ENCODE measurements around the gene NNT. TPM values are rescaled to one million over a fixed set of nuclear protein-coding genes. Genes with fewer than 3 reads are reported as not detected.
"Not testable (repeated sequence)": the region's sequence is repeated elsewhere in the genome, so short reads cannot be mapped to it uniquely, and the experiment has no call there.

Gene NNT
- total RNA-seq, 4 donors from 2014 or later, result 47.0 to 68.5 (median 60.8) TPM

DNA sequence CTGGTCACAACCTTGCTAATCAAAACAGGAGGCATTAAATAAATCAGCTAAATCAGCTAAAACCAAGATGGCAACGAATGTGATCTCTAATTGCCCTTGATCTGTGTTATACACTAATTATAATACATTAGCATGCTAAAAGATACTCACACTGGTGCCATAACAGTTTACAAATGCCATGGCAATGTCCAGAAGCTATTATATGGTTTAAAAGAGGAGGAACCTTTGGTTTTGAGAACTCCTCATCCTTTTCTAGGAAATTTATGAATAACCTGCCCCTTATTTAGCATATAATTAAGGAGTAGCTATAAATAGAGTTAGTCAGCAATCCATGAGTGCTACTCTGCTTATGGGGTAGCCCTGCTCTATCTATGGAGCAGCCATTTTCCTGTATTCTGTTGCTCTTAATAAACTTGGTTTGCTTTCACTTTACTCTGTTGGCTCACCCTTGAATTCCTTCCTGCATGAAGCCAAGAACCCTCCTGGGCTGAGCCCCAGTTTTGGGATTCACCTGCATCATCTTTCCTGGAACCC lies 18.7 kb upstream of the NNT start:
- no peak for ATAC-seq (ENCODE audit: low FRiP score)
- no peak for DNase-seq (ENCODE audit: low spot score)

DNA sequence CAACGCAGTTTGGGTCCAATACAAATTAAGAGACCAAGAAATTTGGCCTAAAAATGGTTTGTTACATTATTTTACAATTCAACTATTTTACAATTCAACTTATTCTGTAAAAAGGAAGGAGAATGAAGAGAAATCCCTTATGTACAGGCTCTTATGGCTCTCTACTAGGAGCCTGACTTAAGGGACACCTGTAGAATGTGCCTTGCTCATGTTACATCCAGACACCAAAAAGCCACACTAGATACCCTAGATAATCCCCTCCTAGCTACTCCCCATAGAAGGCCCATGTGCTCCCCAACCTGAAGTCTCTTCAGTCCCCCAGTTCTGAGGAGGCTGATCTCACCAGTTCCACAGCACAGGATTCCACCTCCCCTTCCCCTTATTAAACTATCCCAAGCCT lies 14.1 kb upstream of the NNT start:
- TF ChIP-seq, protein P1, sequence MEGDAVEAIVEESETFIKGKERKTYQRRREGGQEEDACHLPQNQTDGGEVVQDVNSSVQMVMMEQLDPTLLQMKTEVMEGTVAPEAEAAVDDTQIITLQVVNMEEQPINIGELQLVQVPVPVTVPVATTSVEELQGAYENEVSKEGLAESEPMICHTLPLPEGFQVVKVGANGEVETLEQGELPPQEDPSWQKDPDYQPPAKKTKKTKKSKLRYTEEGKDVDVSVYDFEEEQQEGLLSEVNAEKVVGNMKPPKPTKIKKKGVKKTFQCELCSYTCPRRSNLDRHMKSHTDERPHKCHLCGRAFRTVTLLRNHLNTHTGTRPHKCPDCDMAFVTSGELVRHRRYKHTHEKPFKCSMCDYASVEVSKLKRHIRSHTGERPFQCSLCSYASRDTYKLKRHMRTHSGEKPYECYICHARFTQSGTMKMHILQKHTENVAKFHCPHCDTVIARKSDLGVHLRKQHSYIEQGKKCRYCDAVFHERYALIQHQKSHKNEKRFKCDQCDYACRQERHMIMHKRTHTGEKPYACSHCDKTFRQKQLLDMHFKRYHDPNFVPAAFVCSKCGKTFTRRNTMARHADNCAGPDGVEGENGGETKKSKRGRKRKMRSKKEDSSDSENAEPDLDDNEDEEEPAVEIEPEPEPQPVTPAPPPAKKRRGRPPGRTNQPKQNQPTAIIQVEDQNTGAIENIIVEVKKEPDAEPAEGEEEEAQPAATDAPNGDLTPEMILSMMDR (IDR thresholded peaks at IDR 0.05), result no peak
- no peak for ATAC-seq (ENCODE audit: low FRiP score)
- DNase-seq (ENCODE audit: low spot score), result no peak

More for the DNA sequence above, 18.7 kb upstream of the NNT start:
- TF ChIP-seq, protein P1 (IDR thresholded peaks at IDR 0.05), result no peak

DNA sequence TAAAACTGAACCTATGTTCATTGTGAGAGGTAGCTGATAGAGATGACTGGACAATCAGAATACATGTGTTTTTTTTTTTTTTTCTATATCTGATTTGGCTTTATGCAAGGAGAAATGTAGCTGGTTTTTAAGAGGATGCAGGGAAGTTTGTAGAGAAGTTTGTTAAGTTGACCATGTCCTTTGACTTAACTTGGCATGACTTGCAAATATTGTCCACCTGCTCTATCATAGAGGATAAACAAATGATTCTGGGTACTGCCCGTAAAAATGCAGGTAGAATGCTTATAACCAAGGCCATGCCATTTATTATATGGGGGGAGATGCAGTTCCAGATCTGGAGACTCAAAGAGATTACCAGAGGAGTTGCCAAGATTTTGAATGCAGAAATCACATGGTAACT lies 13.7 kb upstream of the NNT start:
- ATAC-seq (ENCODE audit: low FRiP score) (no peak), DNase-seq (ENCODE audit: low spot score) (no peak)
- TF ChIP-seq, protein P1 (IDR thresholded peaks at IDR 0.05), result no peak

DNA sequence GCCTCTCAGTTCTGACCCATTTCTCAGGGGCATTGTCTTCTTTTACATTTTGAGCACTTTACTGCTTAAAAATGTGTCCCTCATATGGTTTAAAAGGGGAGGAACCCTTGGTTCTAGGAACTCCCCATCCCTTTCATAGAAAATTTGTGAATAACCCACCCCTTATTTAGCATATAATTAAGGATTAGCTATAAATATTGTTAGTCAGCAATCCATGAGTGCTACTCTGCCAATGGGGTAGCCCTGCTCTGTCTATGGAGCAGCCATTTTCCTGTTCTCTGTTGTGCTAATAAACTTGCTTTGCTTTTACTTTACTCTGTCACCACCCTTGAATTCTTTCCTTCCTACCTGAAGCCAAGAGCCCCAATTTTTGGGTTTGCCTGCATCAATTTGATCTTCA lies 12.3 kb upstream of the NNT start:
- DNase-seq (ENCODE audit: low spot score) (no peak), ATAC-seq (ENCODE audit: low FRiP score) (no peak)

DNA sequence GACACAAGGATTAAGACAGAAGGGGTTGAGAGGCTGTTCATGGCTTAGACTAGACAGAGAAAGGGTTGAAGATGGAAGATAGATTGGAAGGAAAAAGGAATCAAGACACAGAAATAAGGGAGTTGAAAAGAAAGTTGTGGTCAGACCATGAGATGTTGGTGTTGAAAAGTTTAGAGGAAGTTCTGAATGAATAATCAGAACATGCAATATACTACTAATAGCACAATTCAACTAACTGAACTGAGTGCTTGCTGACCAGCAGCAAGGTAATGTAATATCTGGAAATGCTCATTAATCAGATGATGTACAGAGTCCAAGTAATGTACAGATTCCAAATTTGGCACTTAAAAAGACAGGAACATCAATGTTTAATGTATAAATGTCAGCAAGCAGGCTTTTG lies 10.6 kb upstream of the NNT start:
- TF ChIP-seq, protein P1 (IDR thresholded peaks at IDR 0.05), result no peak
- DNase-seq (ENCODE audit: low spot score), result no peak
- ATAC-seq (ENCODE audit: low FRiP score), result no peak

More for the DNA sequence above, 12.3 kb upstream of the NNT start:
- TF ChIP-seq, protein P1 (IDR thresholded peaks at IDR 0.05), result no peak

DNA sequence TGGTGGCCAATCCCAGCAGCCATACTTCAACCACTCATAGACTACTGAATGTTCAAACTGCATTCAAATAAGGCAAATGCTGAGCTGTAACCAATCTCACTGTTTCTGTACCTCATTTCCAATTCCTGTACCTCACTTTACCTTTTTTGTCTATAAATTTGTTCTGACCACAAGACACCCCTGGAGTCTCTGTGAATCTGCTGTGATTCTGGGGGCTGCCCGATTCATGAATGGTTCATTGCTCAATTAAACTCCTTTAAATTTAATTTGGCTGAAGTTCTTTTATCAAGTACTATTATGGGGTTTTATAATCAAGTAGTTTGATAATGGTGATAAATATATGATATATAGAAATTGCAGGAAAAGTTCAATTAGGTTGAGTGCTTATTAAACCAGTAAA lies 4.1 kb upstream of the NNT start:
- not testable (repeated sequence) for ATAC-seq (ENCODE audit: low FRiP score); DNase-seq (ENCODE audit: low spot score)

DNA sequence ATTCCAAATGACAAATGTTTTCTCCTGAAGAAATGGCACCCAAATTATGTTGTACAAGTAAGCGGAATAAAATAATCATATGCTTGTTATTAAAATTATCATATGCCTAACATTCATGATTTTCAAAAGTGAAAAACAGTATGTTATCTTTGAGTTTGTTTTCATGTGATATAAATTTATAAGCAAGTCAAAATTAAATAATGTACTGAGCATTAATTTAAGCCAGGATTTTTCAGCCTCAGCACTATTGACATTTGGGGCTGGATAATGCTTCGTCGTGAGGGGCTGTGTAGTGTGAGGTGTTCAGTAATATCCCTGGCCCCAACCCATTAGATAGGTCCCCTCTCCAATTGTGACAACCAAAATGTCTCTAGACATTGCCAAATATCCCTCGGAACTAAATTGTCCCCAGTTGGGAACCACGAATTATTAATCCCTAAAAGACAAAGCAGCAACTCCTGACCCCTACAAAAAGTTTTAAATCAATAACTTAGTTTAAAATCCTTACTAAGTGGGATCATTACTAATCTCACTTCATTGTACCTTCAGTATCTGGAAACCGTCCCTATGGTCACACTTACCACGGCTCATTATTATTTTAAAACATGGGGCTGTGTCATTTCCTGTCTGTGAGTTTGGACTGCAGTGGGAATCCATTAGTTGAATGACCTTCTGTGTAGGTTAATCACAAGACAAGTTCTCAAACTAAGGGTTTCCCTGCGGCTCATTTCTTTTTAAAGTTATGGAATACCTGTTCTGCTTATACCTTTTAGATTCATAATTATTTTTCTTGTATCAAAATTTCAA lies 1.3 kb upstream of the NNT start:
- ATAC-seq (ENCODE audit: low FRiP score), result no peak
- TF ChIP-seq, protein P1 (IDR thresholded peaks at IDR 0.05), result no peak

More for the DNA sequence above, 1.3 kb upstream of the NNT start:
- no peak for DNase-seq (ENCODE audit: low spot score)

All from omental fat pad (tissue), 4 donors.